Activated CD4-positive, alpha-beta memory T cell treated with anti-CD3 and anti-CD28 coated beads, Interleukin-2, amount 10 ng/mL, durations not matched to agents 7 days and 5 days (primary cell): Measurements from ENCODE around the gene SPINK14. TPM values are rescaled to one million over a fixed set of nuclear protein-coding genes. Genes with fewer than 3 reads are reported as not detected.

Experiments
- CTCF ChIA-PET: fragments of 350-600 bp; sonication (Branson Sonifier 250); formaldehyde crosslinking; loops from one replicate; lab custom pipeline; 2021; ENCODE audit warnings: antibody characterized with exemption, inconsistent platforms; lab: Charles Lee
- POLR2A ChIA-PET: fragments of 350-600 bp; sonication (Branson Sonifier 250); formaldehyde crosslinking; loops from one replicate; lab custom pipeline; 2021; ENCODE audit warnings: antibody characterized with exemption; lab: Charles Lee
- DNase-seq: peaks from one replicate; pipeline ENCODE4 v3.0.0-alpha.2; 2020
- H3K27ac Mint-ChIP-seq: one replicate; pipeline ENCODE4 v1.8.0; 2021; ENCODE audit warnings: mild to moderate bottlenecking, mixed read lengths
- H3K27me3 Mint-ChIP-seq: one replicate; pipeline ENCODE4 v1.8.0; 2021; ENCODE audit warnings: mixed read lengths
- H3K36me3 Mint-ChIP-seq: one replicate; pipeline ENCODE4 v1.8.0; 2021; ENCODE audit warnings: low read depth, mixed read lengths
- H3K4me1 Mint-ChIP-seq: one replicate; pipeline ENCODE4 v1.8.0; 2021; ENCODE audit warnings: mixed read lengths
- H3K4me3 Mint-ChIP-seq: one replicate; pipeline ENCODE4 v1.8.0; 2021; ENCODE audit warnings: mild to moderate bottlenecking, mixed read lengths
- H3K9me3 Mint-ChIP-seq: one replicate; pipeline ENCODE4 v1.8.0; 2021; ENCODE audit warnings: mixed read lengths
- total RNA-seq, 2 experiments: library from RNA; stranded (reverse); gene quantifications; one replicate each; pipeline ENCODE4 v1.2.3, GENCODE V29; 2021

Gene SPINK14
- total RNA-seq, 2 experiments from 2014 or later: not detected

DNA sequence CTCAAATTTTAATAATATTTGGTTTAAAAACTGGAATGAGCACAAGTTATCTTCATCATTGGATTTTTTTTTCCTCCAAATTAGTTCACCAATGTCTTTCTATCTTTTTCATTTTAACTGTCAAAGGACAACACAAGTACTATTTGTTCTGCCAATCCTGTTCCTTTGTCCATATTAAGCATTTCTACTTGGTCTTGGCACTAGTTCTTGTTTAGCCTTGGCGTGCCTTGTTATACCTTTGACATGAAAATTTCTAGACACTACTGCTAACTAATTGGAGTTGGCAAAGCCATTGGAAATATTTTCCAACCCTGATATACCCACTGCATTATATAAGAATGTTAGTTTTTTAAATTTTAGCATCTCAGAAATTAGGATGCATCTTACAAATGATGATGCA lies 38.3 kb downstream of the SPINK14 start:
- H3K27ac Mint-ChIP-seq: no peak overlapping the region
- H3K36me3 Mint-ChIP-seq: no peaks in the 10 kb centered on the region
- H3K9me3 Mint-ChIP-seq: no peaks in the 10 kb centered on the region
- H3K4me3 Mint-ChIP-seq: no peak overlapping the region
- no peak for DNase-seq
- H3K27me3 Mint-ChIP-seq: no peaks in the 10 kb centered on the region
- ChIA-PET POLR2A (no interaction called here), CTCF (no interaction called here)
- H3K4me1 Mint-ChIP-seq: no peaks in the 10 kb centered on the region

DNA sequence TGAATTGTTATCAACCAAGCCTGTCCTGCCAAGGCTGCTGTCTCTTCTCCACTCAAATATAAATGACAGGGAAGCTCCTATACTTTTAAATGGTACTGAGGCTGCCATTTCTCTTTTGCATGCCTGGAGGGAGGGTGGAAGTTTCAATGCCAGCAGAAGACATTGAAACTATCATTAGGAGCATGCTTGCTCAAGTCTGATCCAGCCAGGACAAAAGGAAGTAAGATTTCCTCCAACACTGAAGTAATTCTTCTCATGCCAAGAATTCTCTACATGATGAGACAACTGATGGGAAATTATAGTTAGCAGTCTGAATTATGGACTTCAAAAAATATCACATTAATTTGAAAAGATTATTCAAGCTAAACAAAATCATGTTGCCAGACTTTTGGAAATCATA lies 39.9 kb downstream of the SPINK14 start:
- DNase-seq: no peak
- H3K4me1 Mint-ChIP-seq: no peaks in the 10 kb centered on the region
- POLR2A ChIA-PET: no interaction called here
- CTCF ChIA-PET: no interaction called here
- H3K36me3 Mint-ChIP-seq: no peaks in the 10 kb centered on the region
- H3K27ac Mint-ChIP-seq: no peak overlapping the region
- H3K27me3 Mint-ChIP-seq: no peaks in the 10 kb centered on the region
- H3K4me3 Mint-ChIP-seq: no peak overlapping the region
- no peaks in the 10 kb centered on the region for H3K9me3 Mint-ChIP-seq

DNA sequence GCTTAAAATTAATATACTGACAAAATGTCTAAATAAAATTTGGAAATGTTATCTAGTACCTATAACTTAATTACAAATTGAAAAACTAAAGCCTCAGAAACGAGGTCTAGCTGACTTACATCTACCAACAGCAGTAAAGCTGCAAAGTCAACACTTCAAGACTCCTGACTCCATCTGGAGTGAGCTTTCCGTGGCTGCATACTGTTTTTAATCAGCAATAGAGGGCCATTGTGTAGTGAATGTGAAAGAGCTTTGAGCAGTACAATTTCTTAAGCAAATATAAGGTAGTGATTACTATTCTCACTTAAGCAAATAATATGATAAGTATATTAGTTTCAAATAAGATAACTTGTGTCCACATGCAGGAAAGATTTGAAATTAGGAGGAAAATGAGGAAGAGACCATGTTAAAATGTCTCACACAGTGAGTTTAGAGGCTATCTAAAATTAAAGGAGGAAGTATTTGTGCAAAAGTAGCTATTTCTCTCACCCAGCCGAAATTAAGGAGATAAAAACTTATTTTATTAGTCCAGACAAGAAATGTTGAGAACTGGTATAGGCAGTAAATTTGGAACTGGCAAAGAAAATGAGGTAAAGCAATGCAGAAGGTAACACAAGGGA lies 40.9 kb downstream of the SPINK14 start:
- no peaks in the 10 kb centered on the region for H3K9me3 Mint-ChIP-seq
- ChIA-PET CTCF (no interaction called here), POLR2A (no interaction called here)
- no peaks in the 10 kb centered on the region for H3K4me1 Mint-ChIP-seq
- H3K27ac Mint-ChIP-seq: no peak overlapping the region
- DNase-seq: no peak
- H3K4me3 Mint-ChIP-seq: no peak overlapping the region
- H3K27me3 Mint-ChIP-seq: no peaks in the 10 kb centered on the region
- H3K36me3 Mint-ChIP-seq: no peaks in the 10 kb centered on the region

DNA sequence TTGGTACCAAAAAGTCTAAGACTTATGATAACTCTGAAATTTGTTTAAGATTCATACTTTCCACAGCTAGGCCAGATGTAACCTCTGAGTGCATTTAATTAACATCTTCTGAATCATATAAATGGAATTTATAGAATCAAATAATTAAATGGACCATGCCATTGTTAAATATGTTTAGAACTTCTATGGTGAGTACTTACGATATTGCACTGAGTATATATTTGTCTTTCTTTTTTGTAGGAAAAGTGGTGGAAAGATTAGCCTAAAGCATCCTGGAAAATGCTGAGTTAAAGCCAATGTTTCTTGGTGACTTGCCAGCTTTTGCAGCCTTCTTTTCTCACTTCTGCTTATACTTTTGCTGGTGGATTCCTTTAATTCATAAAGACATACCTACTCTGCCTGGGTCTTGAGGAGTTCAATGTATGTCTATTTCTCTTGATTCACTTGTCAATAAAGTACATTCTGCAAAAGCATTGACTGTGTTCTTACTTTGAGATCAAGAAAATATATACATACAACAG lies 46.4 kb downstream of the SPINK14 start:
- Mint-ChIP-seq H3K27me3 (no peaks in the 10 kb centered on the region), H3K27ac (no peak overlapping the region), H3K36me3 (no peaks in the 10 kb centered on the region), H3K4me1 (no peaks in the 10 kb centered on the region), H3K9me3 (no peaks in the 10 kb centered on the region), H3K4me3 (no peak overlapping the region)
- DNase-seq: no peak
- CTCF ChIA-PET: interaction anchor here (0.9 kb wide), 1 partner anchor 516 kb away, joined by 3 read pairs; no protein-coding TSS in a partner anchor
- POLR2A ChIA-PET: no interaction called here

DNA sequence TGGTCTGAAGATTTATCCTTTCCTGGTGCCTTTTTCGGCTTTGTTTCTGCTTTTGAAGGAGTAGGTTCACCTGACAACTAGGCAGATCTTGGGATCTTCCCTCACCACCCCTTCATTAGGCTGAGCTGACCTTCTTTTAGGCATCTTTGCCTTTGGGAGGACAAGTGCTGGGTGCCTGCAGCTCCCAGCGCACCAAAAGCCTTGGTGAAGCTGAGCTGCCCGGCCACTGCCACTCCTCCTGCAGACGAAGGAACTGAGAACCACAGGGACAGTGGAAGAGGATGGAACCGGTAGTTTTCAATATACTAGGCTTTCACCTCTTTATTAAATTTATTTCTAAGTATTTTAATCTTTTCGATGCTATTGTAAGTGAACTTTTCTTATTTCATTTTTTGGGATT lies 53.2 kb downstream of the SPINK14 start:
- POLR2A ChIA-PET: no interaction called here
- CTCF ChIA-PET: no interaction called here
- no peak for DNase-seq
- H3K4me1 Mint-ChIP-seq: no peaks in the 10 kb centered on the region
- H3K4me3 Mint-ChIP-seq: no peak overlapping the region
- H3K27ac Mint-ChIP-seq: no peak overlapping the region
- peaks cover 3% of the 10 kb centered on the region for H3K27me3 Mint-ChIP-seq
- H3K9me3 Mint-ChIP-seq: no peaks in the 10 kb centered on the region
- no peaks in the 10 kb centered on the region for H3K36me3 Mint-ChIP-seq

DNA sequence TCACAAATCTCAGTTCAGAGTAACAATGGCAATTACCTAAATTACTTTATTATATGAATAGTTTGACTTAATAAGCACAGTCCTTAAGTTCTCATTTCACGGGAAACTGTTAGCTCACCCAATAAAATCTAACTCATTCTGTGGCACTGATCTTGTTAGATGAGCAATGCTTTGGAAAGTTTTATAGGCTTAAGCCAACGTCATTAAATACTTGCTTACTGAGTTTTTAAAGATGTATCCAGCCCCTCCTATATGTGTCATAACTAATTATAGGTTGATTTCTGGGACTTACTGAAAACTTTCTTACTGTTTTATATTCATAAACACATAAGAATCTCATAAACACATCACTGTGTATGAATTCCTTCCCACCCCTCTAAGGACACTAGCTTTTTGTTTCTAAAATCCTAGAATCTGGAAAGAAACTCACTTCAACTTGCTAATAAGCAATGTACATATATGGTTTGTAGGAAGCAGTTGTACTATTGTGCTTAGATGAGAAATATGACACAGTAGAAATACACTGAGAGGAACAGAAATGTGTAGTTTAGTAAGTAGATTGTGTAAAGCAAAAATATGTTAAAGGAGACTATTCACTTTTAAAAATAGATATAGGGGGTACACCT lies 55.9 kb downstream of the SPINK14 start:
- no peaks in the 10 kb centered on the region for H3K36me3 Mint-ChIP-seq
- no peak overlapping the region for H3K4me3 Mint-ChIP-seq
- H3K27me3 Mint-ChIP-seq: peaks cover 3% of the 10 kb centered on the region
- no peak overlapping the region for H3K27ac Mint-ChIP-seq
- no peak for DNase-seq
- no peaks in the 10 kb centered on the region for H3K9me3 Mint-ChIP-seq
- ChIA-PET POLR2A (no interaction called here), CTCF (no interaction called here)
- H3K4me1 Mint-ChIP-seq: no peaks in the 10 kb centered on the region

Other genes with a start within 250 kb of the SPINK14 start
- not detected for gene SPINK5, start 104.6 kb upstream of the SPINK14 start, total RNA-seq
- not detected for gene SPINK6, start 34.5 kb downstream of the SPINK14 start, total RNA-seq
- not detected for gene MARCOL, start 70.0 kb downstream of the SPINK14 start, total RNA-seq
- not detected for gene SPINK13, start 100.2 kb downstream of the SPINK14 start, total RNA-seq
- gene SPINK7, start 143.9 kb downstream of the SPINK14 start, total RNA-seq: not detected
- not detected for gene SPINK9, start 167.0 kb downstream of the SPINK14 start, total RNA-seq
- 10 to 100 TPM; 45.4 to 47.9 TPM for gene FBXO38, start 215.4 kb downstream of the SPINK14 start, total RNA-seq